Measurements from ENCODE around the gene SRGAP2B.
"Not testable (repeated sequence)": the region's sequence is repeated elsewhere in the genome, so short reads cannot be mapped to it uniquely, and the experiment has no call there.

DNA sequence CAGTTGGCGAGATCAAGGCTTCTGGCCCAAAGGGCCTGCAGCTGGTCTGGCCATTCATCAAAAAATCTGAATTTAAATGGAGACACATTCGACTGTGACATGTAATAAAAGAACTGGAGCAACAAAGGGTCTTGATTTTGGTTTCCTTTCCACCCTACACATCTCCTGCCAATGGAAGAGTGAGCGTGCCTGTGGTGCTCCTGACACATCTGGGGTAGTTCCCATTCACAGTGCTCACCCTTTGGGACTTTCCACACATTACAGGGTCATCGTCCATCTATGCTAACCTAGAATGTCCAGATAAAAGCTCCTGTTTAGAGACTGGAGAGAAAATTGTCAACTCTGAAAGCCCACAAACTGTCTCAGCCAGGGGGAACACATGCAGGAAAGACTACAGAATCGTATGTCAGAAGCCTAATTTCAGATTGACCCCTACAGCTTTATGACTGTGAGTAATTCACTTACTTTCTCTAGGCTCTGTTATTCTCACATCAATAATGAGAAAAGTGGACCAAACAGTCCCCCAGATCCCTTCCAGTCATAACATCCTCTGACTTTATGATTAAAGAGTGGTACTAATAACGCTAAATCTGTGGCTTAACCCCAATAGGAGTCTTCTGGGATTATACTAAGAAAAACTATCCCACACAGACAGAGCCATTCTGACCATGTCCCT is 46.8 kb downstream of the SRGAP2B start:
- TF ChIP-seq, protein P1, sequence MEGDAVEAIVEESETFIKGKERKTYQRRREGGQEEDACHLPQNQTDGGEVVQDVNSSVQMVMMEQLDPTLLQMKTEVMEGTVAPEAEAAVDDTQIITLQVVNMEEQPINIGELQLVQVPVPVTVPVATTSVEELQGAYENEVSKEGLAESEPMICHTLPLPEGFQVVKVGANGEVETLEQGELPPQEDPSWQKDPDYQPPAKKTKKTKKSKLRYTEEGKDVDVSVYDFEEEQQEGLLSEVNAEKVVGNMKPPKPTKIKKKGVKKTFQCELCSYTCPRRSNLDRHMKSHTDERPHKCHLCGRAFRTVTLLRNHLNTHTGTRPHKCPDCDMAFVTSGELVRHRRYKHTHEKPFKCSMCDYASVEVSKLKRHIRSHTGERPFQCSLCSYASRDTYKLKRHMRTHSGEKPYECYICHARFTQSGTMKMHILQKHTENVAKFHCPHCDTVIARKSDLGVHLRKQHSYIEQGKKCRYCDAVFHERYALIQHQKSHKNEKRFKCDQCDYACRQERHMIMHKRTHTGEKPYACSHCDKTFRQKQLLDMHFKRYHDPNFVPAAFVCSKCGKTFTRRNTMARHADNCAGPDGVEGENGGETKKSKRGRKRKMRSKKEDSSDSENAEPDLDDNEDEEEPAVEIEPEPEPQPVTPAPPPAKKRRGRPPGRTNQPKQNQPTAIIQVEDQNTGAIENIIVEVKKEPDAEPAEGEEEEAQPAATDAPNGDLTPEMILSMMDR (IDR thresholded peaks at IDR 0.05) = not testable (repeated sequence)
- not testable (repeated sequence) for TF ChIP-seq POLR2AphosphoS5 (IDR thresholded peaks at IDR 0.05); POLR2A (IDR thresholded peaks at IDR 0.05; ENCODE audit: low read depth)

Data from esophagus muscularis mucosa (tissue), 3 donors.